Fibroblast of lung (primary cell): ENCODE data around the gene RPF1. TPM values are rescaled to one million over a fixed set of nuclear protein-coding genes. Genes with fewer than 3 reads are reported as not detected.

ENCODE experiments used
- DNase-seq, 2 donors: peaks; one replicate each; pipeline versions ENCODE4 v3.0.0 to v3.0.0-alpha.2; 2010; ENCODE audit warnings: low read depth in 2 of 2
- H2AFZ ChIP-seq: 2 replicates; pipeline ENCODE4 v1.5.1; 2012; ENCODE audit warnings: low read length, control low read depth, inconsistent platforms
- H3K27ac ChIP-seq: 2 replicates; pipeline ENCODE4 v1.5.1; 2011; ENCODE audit warnings: low read length, control low read depth; ENCODE audit not compliant: insufficient read depth
- H3K27me3 ChIP-seq: 2 replicates; pipeline ENCODE4 v1.5.1; 2011; ENCODE audit warnings: mild to moderate bottlenecking, low read length; ENCODE audit not compliant: control insufficient read depth, insufficient read depth
- H3K36me3 ChIP-seq: 2 replicates; pipeline ENCODE4 v1.5.1; 2011; ENCODE audit warnings: low read length; ENCODE audit not compliant: control insufficient read depth, insufficient read depth
- H3K4me1 ChIP-seq: 2 replicates; pipeline ENCODE4 v1.5.1; 2011; ENCODE audit warnings: low read length; ENCODE audit not compliant: control insufficient read depth, insufficient read depth; ENCODE audit errors: extremely low read depth
- H3K4me2 ChIP-seq: 2 replicates; pipeline ENCODE4 v1.5.1; 2011; ENCODE audit warnings: low read length, control low read depth; ENCODE audit not compliant: insufficient read depth; ENCODE audit errors: extremely low read depth
- H3K4me3 ChIP-seq, 4 experiments: fragments of 200-600 bp in 1 of 4; sonication (generic) in 1 of 4; replicated peaks in 1 of 4; 2 replicates each; pipeline ENCODE4 v1.5.1; 2011 to 2016; ENCODE audit warnings: low read length in 4 of 4, low read depth in 3 of 4, mild to moderate bottlenecking in 3 of 4, control low read depth in 2 of 4, inconsistent platforms in 1 of 4, mixed read lengths in 1 of 4; ENCODE audit not compliant: insufficient read depth in 1 of 4; ENCODE audit errors: control extremely low read depth in 1 of 4
- H3K79me2 ChIP-seq: 2 replicates; pipeline ENCODE4 v1.5.1; 2012; ENCODE audit warnings: mild to moderate bottlenecking, low read length, inconsistent platforms; ENCODE audit not compliant: control insufficient read depth, insufficient read depth
- H3K9ac ChIP-seq: 2 replicates; pipeline ENCODE4 v1.5.1; 2011; ENCODE audit warnings: mild to moderate bottlenecking, low read length, control low read depth; ENCODE audit not compliant: insufficient read depth
- H3K9me3 ChIP-seq: 2 replicates; pipeline ENCODE4 v1.5.1; 2012; ENCODE audit warnings: low read depth, low read length; ENCODE audit not compliant: control insufficient read depth, insufficient read depth
- H4K20me1 ChIP-seq: 2 replicates; pipeline ENCODE4 v1.5.1; 2011; ENCODE audit warnings: low read length; ENCODE audit not compliant: control insufficient read depth, insufficient read depth; ENCODE audit errors: extremely low read depth
- CTCF ChIP-seq, 2 donors: IDR thresholded peaks in 1 of 2; conservative IDR thresholded peaks in 1 of 2; 1 replicate in 1 of 2; 2 replicates in 1 of 2; pipeline ENCODE4 v1.5.1; 2011 to 2012; ENCODE audit warnings: low read length in 2 of 2, control low read depth in 1 of 2, inconsistent platforms in 1 of 2, low read depth in 1 of 2, mild to moderate bottlenecking in 1 of 2
- EZH2 ChIP-seq: IDR thresholded peaks from 2 replicates; pipeline ENCODE4 v1.5.1; 2012; ENCODE audit warnings: low read length, control low read depth, mild to moderate bottlenecking; ENCODE audit errors: missing control alignments
- polyA plus RNA-seq, 2 donors: library from polyadenylated mRNA; depleted of rRNA in 1 of 2; stranded (reverse) in 1 of 2; unstranded in 1 of 2; fragments of >200 nt; gene quantifications; 2 replicates each; pipeline ENCODE4 v1.2.1, GENCODE V29; 2011 to 2012; ENCODE audit warnings: missing spikeins in 1 of 2
- total RNA-seq: library from RNA; depleted of rRNA; stranded (reverse); fragments of >200 nt; gene quantifications from 2 replicates; pipeline ENCODE4 v1.2.1, GENCODE V29; 2014

RPF1 gene
- total and polyA plus RNA-seq, 2 donors (not counting 1 experiment from before 2014, with no cell fraction given) = 32.2 to 40.6 TPM

GRCh38 chr1:84510668-84511067 lies 31.6 kb downstream of the RPF1 start:
- Histone ChIP-seq H3K4me1 (no peaks in the 10 kb centered on the region), H3K4me2 (no peak overlapping the region), H3K36me3 (no peaks in the 10 kb centered on the region), H3K9me3 (no peaks in the 10 kb centered on the region), H4K20me1 (no peaks in the 10 kb centered on the region), H3K27ac (no peak overlapping the region), H2AFZ (no peak overlapping the region), H3K79me2 (peaks cover 1% of the 10 kb centered on the region), H3K4me3 (no peak overlapping the region), H3K9ac (no peak overlapping the region), H3K27me3 (no peaks in the 10 kb centered on the region)
- TF ChIP-seq CTCF (conservative IDR thresholded peaks at IDR 0.05 in 1 of 2, IDR thresholded peaks at IDR 0.05 in 1 of 2; ENCODE audit: low read depth in 1 of 2, low read length in 2 of 2) (no peak), EZH2 (no peak)
- DNase-seq = no peak

DNA sequence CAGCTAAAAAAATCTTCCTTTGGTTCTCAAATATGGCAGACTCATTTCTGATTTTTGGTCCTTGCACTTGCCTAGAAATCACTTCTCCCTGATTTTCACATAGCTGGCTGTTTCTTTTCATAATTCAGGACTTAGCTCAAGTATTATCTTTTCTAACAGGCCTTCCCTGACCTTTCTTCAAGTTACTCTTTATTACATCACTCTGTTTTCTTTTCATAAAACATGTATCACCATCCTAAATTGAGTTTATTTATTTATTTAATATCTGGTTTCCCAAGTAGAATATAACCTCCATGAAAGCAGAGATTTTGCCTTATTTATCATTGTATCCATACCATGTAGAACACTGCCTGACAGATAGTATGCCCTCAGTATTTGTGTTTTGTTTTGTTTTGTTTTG lies 45.5 kb downstream of the RPF1 start:
- Histone ChIP-seq H3K27ac (no peak overlapping the region), H2AFZ (no peak overlapping the region), H3K79me2 (no peaks in the 10 kb centered on the region), H3K9ac (no peak overlapping the region), H3K4me1 (no peaks in the 10 kb centered on the region), H3K4me3 (no peak overlapping the region), H4K20me1 (no peaks in the 10 kb centered on the region), H3K27me3 (no peaks in the 10 kb centered on the region), H3K36me3 (no peaks in the 10 kb centered on the region), H3K4me2 (no peak overlapping the region), H3K9me3 (no peaks in the 10 kb centered on the region)
- TF ChIP-seq EZH2 = no peak
- peak in 1 of 2 donors; percentile 13 for DNase-seq

GRCh38 chr1:84525779-84526178 lies 46.7 kb downstream of the RPF1 start:
- H3K4me2 ChIP-seq = no peak overlapping the region
- H3K79me2 ChIP-seq = no peaks in the 10 kb centered on the region
- no peaks in the 10 kb centered on the region for H3K4me1 ChIP-seq
- H3K9me3 ChIP-seq = no peaks in the 10 kb centered on the region
- no peak overlapping the region for H3K27ac ChIP-seq
- DNase-seq = no peak
- H3K4me3 ChIP-seq = no peak overlapping the region
- H3K27me3 ChIP-seq = no peaks in the 10 kb centered on the region
- H3K9ac ChIP-seq = no peak overlapping the region
- TF ChIP-seq CTCF (conservative IDR thresholded peaks at IDR 0.05 in 1 of 2, IDR thresholded peaks at IDR 0.05 in 1 of 2; ENCODE audit: low read depth in 1 of 2, low read length in 2 of 2) = no peak
- TF ChIP-seq EZH2 = no peak
- no peak overlapping the region for H2AFZ ChIP-seq
- no peaks in the 10 kb centered on the region for H3K36me3 ChIP-seq
- no peaks in the 10 kb centered on the region for H4K20me1 ChIP-seq
